GM12874 (cell line): ENCODE data around the gene RNF112.
A peak's percentile ranks its signal among the peaks of the same experiment; 100 is the strongest.

Experiments used
- TF ChIP-seq, protein P1 (sequence below): IDR thresholded peaks from 2 replicates; pipeline ENCODE4 v1.5.1; 2011; ENCODE audit warnings: low read depth, mild to moderate bottlenecking, control low read depth, low read length, moderate library complexity; ENCODE audit not compliant: insufficient read depth

Gene RNF112

DNA sequence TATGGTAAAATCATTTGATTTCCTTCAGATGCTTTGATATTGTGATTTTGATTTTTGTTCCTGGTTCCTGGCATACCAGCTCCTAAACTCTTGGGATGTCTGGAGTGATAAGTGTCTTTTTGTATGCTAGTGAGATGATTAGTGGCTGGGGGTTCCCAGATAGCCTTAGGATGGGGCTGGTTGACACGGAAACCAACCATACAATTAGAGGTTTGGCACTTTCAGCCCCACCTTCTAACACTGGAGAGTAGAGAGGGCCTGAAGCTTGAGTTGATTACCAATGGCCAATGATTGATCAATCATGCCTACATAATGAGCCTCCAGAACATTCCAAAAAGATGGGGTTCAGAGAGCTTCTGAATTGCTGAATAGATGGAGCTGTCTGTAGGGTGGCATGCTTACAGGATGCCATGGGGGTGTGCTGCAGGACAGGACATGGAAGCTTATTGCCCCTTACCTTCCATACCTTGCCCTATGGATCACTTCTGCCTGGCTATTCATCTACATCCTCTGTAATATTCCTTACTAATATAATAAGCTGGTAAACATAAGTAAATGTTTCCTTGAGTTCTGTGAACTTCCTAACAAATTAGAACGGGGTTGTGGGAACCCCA is 22.8 kb downstream of the RNF112 start:
- TF ChIP-seq, protein P1, sequence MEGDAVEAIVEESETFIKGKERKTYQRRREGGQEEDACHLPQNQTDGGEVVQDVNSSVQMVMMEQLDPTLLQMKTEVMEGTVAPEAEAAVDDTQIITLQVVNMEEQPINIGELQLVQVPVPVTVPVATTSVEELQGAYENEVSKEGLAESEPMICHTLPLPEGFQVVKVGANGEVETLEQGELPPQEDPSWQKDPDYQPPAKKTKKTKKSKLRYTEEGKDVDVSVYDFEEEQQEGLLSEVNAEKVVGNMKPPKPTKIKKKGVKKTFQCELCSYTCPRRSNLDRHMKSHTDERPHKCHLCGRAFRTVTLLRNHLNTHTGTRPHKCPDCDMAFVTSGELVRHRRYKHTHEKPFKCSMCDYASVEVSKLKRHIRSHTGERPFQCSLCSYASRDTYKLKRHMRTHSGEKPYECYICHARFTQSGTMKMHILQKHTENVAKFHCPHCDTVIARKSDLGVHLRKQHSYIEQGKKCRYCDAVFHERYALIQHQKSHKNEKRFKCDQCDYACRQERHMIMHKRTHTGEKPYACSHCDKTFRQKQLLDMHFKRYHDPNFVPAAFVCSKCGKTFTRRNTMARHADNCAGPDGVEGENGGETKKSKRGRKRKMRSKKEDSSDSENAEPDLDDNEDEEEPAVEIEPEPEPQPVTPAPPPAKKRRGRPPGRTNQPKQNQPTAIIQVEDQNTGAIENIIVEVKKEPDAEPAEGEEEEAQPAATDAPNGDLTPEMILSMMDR = no peak

DNA sequence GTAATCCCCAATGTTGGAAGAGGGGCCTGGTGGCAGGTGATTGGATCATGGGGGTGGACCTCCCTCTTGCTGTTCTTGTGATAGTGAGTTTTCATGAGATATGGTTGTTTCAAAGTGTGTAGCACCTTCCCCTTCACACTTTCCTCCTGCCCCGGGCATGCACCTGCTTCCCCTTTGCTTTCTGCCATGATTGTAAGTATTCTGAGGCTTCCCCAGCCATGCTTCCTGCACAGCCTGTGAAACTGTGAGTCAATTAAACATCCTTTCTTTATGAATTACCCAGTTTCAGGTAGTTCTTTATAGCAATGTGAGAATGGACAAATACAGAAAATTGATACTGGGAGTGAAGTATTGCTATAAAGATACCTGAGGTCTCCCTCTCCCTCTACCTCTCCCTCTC is 29.4 kb downstream of the RNF112 start:
- TF ChIP-seq, protein P1 = no peak

DNA sequence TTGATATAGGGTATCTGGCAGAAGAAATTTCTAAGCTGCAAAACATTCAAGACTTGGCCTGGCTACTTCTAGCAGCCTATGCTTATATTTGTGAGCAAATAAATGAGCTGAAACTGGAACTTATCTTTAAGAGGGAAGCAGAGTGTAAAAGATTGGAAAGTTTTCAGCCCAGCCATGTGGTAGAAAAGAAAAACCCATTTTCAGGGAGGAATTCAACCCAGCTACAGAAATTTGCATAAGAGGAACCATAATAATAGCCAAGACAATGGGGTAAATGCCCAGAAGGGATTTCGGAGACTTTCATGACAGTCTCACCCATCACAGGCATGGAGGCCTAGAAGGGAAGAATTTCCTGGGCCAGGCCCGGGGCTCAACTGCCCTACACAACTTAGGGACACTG is 31.7 kb downstream of the RNF112 start:
- TF ChIP-seq, protein P1 = no peak

DNA sequence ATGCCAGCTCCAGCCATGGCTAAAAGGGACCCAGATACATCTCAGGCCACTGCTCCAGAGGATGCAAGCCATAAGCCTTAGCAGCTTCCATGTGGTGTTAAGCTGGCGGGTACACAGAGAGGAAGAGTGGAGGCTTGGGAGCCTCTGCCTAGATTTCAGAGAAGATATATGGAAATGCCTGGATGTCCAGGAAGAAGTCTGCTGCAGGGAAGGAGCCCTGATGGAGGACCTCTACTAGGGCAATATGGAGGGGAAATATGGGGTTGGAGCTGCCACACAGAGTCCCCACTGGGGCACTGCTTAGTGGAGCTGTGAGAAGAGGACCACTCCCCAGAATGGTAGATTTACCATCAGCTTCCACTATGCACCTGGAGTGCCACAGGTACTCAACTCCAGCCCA is 32.1 kb downstream of the RNF112 start:
- TF ChIP-seq, protein P1 = no peak

DNA sequence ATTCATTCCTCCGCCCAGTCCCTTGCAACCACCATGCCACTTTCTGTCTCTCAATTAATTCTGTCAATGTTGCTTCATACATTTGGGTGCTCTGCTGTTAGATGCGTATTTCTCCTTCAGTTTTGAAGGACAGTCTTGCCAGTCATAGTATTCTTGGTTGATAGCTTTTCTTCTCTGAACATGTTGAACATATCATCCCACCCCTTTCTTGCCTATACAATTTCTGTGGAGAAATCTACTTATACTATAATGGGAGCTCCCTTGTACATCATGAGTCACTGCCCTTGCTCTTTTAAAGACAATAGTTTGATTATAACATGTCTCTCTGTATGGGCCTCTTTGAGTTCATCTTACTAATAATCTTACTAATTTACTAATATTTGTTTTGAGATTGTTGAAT is 34.1 kb downstream of the RNF112 start:
- TF ChIP-seq, protein P1 = no peak

DNA sequence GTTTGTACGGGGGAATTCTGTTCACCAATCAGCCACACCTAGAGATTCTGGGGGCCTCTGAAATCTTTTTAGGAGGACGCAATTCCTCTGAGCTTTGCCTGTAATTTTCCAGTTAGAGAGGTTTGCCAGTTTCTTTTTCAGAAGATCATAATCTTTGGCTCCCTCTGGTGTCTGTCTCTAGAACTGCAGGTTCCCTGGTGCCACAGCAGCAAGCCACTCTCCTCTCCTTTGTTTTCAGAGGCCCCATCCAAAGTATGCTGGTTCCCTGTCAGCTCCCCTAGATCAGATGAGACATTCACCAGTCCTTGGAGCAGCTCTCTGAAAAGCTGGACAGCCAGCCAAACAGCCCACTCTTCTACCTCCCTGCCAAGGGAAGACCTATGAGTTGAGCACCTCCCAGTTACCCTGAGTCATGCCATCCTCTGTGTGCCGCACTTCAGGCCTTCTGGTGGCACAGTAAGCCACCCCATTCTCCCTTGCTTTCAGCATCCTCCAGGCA is 36.1 kb downstream of the RNF112 start:
- TF ChIP-seq, protein P1 = peak; percentile 79

DNA sequence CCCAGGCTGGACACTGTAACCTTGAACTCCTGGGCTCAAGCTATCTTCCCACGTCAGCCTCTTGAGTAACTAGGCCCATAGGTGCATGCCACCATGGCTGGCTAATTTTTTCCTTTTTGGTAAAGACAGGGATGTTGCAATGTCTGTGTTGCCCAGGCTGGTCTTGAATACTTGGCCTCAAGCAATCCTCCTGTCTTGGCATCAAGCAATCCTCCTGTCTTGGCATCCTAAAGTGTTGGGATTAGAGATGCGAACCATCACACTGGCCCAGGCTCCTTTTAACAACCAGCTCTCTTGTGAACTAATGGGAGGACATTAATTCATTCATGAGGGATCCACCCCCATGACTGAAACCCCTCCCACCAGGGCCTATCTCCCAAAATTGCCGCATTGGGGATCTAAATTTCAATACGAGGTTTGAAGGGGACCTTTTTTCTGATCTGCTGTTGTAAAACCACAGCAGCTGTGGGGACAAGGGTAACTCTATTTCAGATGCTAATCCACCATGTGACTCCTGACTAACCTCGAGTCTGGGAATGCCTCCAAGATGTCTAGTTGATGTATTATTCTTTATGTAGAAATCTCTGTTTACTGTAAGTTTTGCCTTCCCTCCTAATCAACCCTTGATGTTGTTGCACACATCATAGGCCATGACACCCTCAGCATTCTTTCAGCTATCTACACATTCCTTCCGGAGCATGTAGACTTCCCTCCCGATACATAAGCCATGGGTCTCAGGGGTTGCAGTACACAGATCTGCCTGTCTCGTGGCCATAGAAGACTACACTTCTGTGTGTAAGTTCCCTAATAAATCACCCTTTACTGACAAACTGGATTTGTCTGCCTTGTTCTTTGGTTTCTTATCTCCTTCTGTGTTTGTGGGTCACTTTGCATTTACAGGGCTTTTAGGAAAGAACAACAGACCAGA is 37.6 kb downstream of the RNF112 start:
- TF ChIP-seq, protein P1 = no peak
